Measurements from ENCODE around the gene KRTAP5-10.
"Not testable (repeated sequence)": the region's sequence is repeated elsewhere in the genome, so short reads cannot be mapped to it uniquely, and the experiment has no call there.

The KRTAP5-10 gene, protein sequence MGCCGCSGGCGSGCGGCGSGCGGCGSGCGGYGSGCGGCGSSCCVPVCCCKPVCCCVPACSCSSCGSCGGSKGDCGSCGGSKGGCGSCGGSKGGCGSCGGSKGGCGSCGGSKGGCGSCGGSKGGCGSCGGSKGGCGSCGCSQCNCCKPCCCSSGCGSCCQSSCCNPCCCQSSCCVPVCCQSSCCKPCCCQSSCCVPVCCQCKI

GRCh38 chr11:71565263-71565662 is at the start of gene KRTAP5-10:
Gene KRTAP5-10, plus strand, starts transcription at chr11:71565563. Its CDS starts 25 bp downstream, at chr11:71565588.
- no peak for DNase-seq

DNA sequence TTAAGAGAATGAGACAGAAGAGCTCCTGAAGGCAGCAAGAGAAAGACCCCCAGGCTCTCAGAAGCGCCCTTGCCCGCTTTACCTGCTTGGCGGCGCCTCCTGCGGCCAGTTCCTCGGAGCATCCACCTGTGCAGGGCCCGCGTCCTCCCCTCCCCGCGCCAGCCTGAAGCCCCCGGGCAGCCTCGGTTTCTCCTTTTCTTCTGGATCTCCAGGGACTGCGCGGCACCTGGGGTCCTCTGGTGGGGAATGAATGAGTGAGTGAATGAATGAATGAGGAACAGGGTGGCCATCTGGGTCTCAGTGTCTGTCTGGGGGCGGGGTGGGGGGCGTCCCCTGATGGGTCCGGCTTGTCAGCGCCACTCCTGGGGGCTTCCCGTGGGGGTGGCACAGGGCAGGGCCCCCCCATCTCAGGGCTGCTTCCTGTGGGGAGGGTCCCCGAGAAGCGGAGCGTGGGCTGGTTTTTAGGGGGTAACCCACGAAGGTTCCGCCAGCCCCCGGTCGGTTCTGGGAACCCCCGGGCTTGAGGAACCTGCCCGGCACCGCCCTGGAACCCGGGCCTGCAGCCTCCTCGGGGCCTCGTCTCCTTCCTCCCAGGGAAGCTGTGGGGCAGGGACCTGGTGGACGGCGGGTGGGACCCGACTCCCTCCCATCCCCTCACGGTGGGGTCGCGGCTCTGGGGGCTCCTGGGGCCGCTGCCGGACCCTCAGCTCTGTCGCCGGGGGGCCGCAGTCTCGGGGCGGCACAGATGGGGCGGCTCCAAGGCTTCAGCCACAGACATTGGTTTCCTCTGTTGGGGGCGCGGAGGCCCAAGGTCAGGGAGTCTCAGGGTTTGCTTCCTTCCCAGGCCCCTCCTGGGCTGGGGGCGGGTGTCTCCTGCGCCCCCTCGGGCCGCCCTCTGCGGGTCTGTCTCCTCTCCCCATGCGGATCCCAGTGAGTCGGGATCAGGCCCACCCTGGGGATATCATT is 46.6 kb upstream of the KRTAP5-10 start:
- no peak for DNase-seq

DNA sequence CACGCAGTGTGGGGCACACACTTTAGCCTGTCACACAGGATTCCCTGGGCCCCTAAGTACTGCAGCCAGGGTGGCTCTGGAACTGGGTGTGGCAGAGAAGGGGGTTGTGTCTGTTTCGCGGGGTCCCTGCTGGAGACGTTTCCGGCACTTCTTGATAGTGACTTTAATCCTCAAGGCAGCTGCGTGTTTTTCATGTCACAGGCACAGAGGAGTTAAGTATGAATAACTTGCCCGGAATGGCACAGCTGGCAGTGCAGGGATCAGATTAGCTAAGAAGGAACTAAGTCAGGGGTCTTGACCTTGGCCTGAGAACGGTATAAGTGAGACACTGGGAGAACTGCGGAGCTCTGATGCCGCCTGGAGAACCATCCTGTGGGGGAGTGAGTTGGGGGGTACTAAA is 45.8 kb upstream of the KRTAP5-10 start:
- DNase-seq, result no peak

- DNase-seq, result no peak
These were observed 40.0 kb upstream of the KRTAP5-10 start for GRCh38 chr11:71525188-71525937.

DNA sequence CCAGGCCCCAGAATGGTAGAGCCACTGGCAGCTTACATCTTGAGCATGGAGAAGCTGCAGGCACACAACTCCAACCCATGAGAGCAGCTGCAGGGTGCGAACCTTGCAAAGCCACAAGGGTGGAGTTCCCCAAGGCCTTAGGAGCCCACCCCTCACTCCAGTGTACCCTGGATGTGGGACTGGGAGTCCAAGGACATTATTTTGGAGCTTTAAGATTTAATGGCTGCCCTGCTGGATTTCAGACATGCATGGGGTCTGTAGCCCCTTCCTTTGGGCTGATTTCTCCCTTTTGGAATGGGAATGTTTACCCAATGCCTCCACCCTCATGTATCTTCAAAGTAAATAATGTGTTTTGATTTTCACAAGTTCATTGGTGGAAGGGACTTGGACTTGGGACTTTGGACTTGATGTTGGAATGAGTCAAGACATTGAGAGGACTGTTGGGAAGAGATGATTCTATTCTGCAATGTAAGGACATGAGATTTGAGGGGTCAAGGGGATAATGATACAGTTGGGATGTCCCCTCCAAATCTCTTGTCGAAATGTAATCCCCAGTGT is 39.3 kb upstream of the KRTAP5-10 start:
- no peak for DNase-seq

GRCh38 chr11:71526796-71527575 is 38.4 kb upstream of the KRTAP5-10 start, which contains the start of gene KRTAP5-7:
Gene KRTAP5-7, plus strand, starts transcription at chr11:71527267. Its CDS starts 34 bp downstream, at chr11:71527301.
- not testable (repeated sequence) for DNase-seq

DNA sequence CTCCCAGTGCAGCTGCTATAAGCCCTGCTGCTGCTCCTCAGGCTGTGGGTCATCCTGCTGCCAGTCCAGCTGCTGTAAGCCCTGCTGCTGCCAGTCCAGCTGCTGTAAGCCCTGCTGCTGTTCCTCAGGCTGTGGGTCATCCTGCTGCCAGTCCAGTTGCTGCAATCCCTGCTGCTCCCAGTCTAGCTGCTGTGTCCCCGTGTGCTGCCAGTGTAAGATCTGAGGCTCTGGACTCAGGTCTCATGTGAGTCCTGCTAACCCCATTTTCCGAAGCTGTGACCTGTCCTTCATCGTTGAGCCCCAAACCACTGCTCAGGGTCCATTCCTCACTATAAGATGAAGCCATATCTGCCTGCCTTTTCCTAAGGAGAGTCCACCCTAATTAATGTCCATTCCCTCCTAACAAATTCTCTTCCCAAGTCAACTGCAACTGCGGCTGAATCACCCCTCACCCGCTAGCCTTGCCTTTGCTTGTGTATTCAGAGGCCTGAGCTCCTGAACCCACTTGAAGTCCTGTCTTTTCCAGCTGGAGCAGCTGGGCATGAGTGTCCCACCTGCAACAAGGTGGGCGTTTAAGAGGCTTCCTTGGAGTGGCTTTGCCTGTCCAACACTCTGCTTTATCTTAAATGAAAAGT is 37.7 kb upstream of the KRTAP5-10 start:
- no peak for DNase-seq

GRCh38 chr11:71530602-71531001 is 34.8 kb upstream of the KRTAP5-10 start:
- DNase-seq, result no peak

- DNase-seq, result no peak
These were observed 33.2 kb upstream of the KRTAP5-10 start for GRCh38 chr11:71532036-71532610.

- not testable (repeated sequence) for DNase-seq
These were observed 30.4 kb upstream of the KRTAP5-10 start for GRCh38 chr11:71534711-71535608.

GRCh38 chr11:71535825-71536224 is 29.5 kb upstream of the KRTAP5-10 start:
- no peak for DNase-seq

- no peak for DNase-seq
These were observed 27.8 kb upstream of the KRTAP5-10 start for GRCh38 chr11:71537537-71537936.

GRCh38 chr11:71537977-71538665 is 27.2 kb upstream of the KRTAP5-10 start, which contains the start of gene KRTAP5-8:
Gene KRTAP5-8, plus strand, starts transcription at chr11:71538025. Its CDS starts 31 bp downstream, at chr11:71538056.
- DNase-seq, result not testable (repeated sequence)

GRCh38 chr11:71538666-71538990 is 26.7 kb upstream of the KRTAP5-10 start:
- no peak for DNase-seq

- no peak for DNase-seq
These were observed 26.3 kb upstream of the KRTAP5-10 start for GRCh38 chr11:71539017-71539416.

- not testable (repeated sequence) for DNase-seq
These were observed 25.4 kb upstream of the KRTAP5-10 start for GRCh38 chr11:71539971-71540370.

DNA sequence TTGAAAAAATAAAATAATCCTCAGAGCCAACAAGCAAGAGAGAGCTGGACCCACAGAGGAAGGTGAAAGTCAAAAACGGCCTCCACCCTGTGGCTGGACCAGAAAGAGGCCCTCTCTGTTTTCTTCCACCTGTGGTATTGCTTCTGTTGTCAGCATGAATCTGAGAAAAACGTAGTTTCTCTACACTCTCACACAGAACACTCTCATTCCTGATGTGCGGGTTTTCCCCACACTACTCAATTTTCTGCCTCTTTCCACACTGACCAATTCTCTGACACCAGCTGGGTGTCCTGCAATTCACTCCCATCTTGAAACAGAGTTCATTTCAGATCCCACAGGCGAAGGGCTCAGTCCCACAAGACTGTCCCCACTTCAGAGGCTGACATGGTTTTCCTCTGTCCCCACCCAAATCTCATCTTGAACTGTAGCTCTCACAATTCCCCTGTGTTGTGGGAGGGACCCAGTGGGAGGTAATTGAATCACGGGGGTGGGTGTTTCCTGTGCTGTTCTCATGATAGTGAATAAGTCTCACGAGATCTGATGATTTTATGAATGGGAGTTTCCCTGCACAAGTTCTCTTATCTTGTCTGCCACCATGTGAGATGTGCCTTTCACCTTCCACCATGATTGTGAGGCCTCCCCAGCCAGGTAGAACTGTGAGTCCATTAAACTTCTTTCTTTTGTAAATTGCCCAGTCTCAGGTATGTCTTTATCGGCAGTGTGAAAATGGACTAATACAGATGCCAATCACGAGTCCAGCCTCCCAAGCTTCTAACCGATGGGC is 24.6 kb upstream of the KRTAP5-10 start:
- not testable (repeated sequence) for DNase-seq

DNA sequence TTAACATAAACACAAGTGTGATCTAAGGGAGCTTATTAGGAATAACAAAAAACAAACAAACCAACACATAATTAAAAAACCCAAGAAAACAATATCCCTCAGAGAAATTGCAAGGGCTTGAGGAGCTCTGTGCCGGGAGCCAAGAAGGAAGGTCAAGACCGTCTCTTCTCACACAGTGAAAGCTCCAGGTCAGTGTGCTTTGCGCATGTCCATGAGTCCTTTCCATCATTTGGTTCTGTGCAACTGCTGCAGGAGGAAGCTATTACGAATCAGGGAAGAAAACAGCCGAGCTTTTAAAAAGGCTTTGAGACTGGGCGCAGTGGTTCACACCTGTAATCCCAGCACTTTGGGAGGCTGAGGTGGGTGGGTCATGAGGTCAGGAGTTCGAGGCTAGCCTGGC is 23.0 kb upstream of the KRTAP5-10 start:
- no peak for DNase-seq

Data from bone marrow (tissue), 2 donors.